ENCODE data around the gene MTMR3.

DNA sequence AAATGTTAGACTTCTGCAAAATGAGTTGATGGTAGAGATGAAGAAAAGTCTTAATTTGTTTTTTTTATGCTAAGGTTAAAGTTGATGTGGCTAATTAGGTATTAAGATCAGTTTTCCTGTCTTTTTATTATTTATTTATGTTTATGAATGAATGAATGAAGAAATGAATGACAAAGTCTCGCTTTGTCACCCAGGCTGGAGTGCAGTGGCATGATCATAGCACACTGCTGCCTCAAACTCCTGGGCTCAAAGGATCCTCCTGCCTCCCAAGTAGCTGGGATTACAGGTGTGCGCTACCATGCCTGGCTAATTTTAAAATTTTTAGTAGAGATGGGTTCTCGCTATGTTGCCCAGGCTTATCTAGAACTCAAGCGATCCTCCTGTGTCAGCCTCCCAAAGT is 29.2 kb downstream of the MTMR3 start:
- TF ChIP-seq POLR2A (IDR thresholded peaks at IDR 0.05; ENCODE audit: low read depth, low read length) (no peak), TAF1 (IDR thresholded peaks at IDR 0.05; ENCODE audit: borderline replicate concordance, low read depth, low read length) (no peak)

Measured in GM12892 (cell line).